Stimulated activated CD4-positive, alpha-beta T cell treated with anti-CD3 and anti-CD28 coated beads, Interleukin-1b, Interleukin-23, amount 100 ng/mL, for 1 hour (primary cell): ENCODE data around the gene P2RY13.

Experiments used
- DNase-seq, 2 donors: peaks; one replicate each; pipeline ENCODE4 v3.0.0-alpha.2; 2020; ENCODE audit warnings: low read depth in 2 of 2

Gene P2RY13

GRCh38 chr3:151329363-151329762 lies at the start of gene P2RY13:
Gene P2RY13 (minus strand): TSS chr3:151329549. CDS start chr3:151329528, 21 bp downstream.
- DNase-seq, result no peak

DNA sequence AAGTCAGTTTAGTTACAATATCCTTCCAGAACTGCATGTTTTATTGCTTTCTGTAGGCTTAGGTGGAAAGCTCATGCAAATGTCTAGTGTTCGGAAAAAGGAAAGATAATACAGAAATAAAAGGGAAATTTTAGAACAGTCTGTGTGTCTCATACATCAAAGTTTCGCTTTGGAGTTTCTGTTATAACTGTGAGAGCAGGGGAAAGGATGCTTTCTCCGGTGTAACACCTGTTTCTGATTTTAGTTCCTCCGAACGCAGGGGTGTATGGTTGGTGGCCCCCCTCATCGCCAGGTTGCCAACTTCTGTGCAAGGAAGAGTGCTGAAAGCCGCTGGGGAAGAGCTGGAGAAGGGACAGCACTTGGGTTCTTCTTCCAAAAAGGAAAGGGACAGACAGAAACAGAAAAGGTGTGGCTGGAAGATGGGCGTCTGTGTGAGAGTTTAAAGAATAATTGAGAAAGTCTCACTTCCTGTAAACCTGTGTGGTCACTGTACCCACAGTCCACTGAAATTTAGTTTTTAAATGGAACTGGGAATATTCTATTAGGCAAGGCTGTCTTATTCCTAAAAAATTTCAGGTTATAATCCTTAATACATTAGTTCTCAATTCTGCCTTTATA lies 48.5 kb upstream of the P2RY13 start:
- DNase-seq, result no peak

DNA sequence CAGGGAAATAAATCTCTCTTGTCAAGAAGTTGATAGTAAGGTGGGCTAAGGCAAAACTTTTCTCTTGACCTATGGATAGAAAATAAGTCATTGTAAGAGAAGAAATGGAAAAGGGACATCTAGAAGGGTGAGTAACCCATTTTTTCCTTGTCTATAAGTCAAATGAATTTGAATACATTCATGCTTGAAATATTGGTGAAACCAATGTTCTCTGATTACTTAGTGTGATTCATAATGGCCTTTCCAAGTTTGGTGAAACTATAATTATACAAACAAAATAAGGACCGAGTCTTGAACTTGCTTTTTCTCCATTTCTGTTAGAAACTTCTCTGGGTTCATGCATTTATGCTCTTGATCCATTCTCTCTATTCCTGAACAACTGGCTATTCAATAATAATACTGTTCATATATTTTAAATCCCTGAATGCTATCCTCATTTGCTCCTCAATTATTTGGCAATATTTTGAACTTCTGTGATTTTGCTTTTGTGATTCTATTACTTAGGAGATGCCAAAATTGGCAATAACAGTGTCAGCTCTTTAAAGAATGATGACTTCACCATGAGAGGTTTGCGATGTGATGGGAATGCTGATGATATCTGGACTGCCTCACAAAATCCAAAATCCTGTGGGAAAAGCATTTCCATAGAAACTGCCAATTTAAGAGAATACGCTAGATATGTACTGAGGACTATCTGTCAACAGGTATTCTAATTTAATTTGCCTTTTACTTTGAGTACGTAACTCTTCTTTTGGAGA lies 42.9 kb upstream of the P2RY13 start:
- DNase-seq, result no peak

DNA sequence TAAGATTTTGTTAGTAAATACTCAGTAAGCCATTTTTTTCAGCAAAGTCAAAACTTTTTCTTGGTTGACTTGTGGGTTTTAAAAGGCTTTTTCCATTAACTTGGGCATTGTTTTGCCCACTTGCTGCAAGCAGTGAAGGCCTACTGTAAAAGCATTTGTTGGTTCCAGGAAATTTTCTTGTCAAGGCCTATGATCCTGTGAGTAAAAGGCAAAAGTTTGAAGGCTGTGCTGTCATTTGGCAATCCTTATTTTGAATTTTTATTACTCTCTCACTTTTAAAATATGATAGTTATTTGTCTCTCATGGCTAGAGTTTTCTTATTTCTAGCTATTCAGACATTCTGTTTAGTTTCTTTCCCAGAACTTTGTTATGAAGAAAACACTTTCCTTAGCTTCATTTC lies 42.2 kb upstream of the P2RY13 start:
- DNase-seq, result no peak

- no peak for DNase-seq
Observed at GRCh38 chr3:151367448-151367847, 38.1 kb upstream of the P2RY13 start.

GRCh38 chr3:151366993-151367392 lies 37.6 kb upstream of the P2RY13 start:
- DNase-seq, result no peak

DNA sequence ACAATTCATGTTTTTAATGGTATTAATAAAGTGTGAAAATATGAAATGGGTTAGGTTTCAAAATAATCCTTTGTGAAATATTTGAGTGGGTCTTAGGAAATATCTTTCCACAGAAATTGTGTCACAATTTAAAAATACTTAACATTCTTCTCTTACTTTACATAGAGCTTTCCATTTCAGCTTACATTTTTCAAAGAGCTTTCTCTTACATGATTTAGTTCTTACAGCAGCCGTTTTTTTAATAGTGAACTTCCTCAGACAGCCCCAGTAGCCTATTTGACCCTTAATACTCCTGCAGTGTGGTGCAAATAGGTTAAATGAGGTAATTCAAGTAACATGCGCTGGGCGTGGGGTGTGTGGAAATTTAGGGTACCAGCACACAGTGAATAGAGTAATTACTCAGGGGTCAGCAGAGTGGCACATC lies 33.4 kb upstream of the P2RY13 start:
- no peak for DNase-seq

DNA sequence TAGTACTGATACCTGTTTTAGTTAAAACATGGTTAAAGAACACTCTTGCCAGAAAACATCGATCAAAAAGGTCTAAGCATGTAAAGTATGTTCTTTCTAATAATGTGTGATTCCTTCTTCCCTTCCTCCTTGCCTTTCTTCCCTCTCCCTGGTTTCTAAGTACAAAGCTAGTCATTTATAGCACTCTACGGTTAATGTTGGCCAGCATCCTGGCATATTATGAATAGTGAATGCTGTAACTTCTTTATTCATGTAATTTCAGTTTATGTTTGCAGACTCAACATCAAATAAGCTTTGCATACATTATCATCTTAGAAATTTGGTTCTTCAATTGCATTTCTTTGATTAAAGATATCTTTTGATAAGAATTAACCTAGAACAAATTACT lies 28.1 kb upstream of the P2RY13 start:
- no peak for DNase-seq

DNA sequence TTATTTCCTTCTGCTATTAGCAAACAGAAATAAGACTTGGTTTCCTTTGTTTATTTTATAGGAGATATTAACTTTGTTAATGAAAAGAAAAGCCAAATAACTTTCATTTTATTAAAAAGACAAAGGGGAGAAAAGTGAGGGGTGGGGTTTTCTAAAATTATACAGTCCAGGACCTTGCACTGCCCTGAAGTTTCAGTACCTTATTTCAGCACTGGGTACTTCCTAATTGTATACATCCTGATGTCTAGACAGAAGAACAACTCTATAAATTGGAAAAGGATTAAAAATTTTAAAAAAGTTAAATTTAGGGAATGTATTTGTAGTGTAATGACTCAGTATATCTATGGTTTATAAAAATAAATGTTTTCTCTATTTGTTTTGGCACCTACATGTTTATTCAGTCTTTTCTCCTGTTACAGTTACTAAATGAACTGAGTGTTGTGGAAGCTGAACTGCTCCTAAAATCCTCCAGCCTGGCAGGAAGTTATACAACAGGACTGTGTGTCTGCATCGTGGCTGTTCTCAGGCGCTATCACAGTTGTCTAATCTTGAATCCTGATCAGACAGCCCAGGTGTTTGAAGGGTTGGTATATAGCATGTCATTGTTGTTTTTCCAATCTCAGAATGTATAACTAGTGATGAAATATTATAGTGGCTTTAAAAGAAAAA lies 27.6 kb upstream of the P2RY13 start:
- DNase-seq, result no peak

DNA sequence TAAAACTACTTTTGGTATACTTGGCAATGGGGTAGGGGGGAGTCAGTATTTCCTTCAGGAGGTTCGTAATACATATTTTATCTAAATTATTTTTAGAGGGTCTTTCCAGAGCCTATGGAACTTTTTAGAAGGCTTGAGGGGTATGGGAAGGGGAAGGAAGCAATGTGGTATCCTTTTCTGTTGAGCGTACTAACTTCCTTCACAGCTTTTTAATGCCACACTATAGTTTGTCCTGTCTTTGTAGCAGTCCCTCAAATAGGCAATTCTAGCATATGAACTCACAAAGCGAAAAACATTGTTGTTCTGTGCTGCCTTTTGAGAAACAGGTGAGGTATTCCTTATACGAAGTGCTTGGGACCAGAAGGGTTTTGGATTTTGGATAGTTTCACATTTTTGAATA lies 22.3 kb upstream of the P2RY13 start:
- no peak for DNase-seq

GRCh38 chr3:151351219-151351618 lies 21.9 kb upstream of the P2RY13 start:
- no peak for DNase-seq

DNA sequence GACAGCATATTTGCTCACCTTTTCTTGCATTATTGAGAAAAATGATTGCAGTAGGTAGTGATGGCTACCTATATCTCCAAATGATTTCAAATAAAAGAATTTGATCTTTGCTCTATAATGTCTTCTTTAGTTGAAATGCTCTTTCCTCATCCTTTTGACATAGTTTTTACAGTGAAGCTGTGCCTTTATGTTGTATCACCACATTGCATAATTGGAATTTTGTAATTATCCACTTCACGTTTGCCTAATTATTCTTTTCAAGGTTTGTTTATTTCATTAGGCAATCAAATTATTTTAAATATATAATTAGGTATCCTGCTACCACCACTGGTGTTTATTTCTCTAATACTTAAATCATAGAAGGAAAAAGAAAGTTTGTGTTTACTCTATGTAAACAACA lies 21.3 kb upstream of the P2RY13 start:
- no peak for DNase-seq

GRCh38 chr3:151347432-151347831 lies 18.1 kb upstream of the P2RY13 start:
- DNase-seq, result no peak

DNA sequence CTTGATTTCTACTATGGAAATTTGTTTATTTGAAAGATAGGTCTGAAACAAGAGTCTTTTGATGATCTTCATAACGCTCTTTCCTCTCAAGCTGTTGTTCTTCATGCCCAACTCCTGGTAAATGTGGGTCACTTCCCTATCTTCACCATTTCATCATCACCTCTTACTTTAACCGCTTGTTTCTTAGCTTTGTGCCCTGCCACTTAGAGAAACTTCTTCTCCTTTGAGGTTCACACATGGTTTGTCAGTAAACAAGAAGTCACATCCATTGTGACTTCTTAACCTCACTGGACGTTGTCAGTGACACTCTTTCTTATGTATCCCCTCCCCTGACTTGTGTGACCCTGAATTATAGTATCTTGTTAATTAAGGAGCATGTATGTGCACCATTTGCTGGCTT lies 16.9 kb upstream of the P2RY13 start:
- DNase-seq, result no peak

DNA sequence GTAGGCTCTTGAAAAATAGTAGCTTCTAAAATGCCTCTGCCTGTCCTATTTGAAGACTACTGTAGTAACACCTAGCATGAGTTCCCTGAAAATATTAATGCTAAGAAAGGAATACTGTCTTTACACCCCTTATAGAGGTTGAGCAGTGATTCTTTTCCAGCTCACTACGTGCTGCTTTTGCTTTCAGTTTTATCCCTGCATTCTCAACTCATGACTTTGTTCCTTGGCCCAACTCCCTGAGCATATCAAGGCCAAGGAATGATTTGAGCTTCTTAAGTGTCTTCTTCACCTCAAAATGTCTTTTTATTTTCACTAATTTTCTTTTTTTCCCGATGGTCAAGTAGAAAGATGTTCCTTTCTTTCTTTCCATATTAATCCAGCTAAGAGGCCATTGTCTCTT lies 16.5 kb upstream of the P2RY13 start:
- no peak for DNase-seq

GRCh38 chr3:151331696-151332095 lies 2.3 kb upstream of the P2RY13 start:
- DNase-seq, result no peak

DNA sequence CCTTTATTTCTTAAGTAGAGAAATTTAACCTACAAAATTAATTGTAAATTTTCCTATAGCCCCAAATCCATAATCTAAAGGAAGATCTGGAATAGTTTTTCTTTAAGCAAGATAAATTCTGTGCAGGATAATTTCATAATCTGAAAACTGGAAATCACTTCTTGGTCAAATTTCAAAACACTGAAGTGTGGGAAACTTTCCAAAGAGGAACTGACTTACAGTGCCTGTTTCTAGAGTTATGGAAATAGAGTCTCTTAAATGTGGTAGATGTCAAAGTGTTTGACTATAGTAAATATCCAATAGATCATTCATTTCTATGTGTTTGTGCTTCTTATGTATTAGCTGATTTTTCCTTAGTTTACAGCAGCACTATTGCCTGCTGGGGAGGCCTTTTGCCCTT lies 1.6 kb upstream of the P2RY13 start:
- DNase-seq, result no peak

- DNase-seq, result no peak
Observed at GRCh38 chr3:151330379-151330778, 1.0 kb upstream of the P2RY13 start.

- DNase-seq, result no peak
Observed at GRCh38 chr3:151328298-151328995, 902 bp downstream of the P2RY13 start.

GRCh38 chr3:151327571-151328198 lies 1.7 kb downstream of the P2RY13 start:
- DNase-seq, result no peak

- DNase-seq, result no peak
Observed at GRCh38 chr3:151322511-151322910, 6.8 kb downstream of the P2RY13 start.

DNA sequence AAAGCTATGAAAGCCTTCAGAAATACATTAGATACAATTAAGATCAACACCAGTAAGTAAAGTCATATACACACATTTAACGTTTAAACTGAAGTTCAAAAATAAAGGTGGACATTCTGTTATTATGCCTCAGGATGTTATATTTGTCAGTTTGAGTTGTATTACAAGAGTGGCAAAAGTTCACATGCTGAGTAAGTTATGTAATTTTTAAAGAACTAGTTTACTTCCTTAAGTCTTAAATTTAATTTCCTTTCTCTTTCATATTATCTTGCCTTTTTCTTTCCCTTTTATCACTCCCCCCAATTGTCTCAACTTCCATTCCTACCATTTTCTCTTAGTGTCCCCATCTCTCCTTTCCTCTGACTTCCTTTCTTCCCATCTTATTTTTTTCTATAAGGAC lies 7.8 kb downstream of the P2RY13 start:
- no peak for DNase-seq
